HG03175 (cell line): Measurements from ENCODE around the gene LENG1.
"Not testable (repeated sequence)": the region's sequence is repeated elsewhere in the genome, so short reads cannot be mapped to it uniquely, and the experiment has no call there.

ENCODE experiments used
- ATAC-seq: cut with Tn5 transposase; IDR thresholded peaks from one replicate; pipeline ENCODE4 v1.9.1; 2021; ENCODE audit warnings: mild to moderate bottlenecking, moderate library complexity; ENCODE audit not compliant: unreplicated experiment

LENG1 gene

DNA sequence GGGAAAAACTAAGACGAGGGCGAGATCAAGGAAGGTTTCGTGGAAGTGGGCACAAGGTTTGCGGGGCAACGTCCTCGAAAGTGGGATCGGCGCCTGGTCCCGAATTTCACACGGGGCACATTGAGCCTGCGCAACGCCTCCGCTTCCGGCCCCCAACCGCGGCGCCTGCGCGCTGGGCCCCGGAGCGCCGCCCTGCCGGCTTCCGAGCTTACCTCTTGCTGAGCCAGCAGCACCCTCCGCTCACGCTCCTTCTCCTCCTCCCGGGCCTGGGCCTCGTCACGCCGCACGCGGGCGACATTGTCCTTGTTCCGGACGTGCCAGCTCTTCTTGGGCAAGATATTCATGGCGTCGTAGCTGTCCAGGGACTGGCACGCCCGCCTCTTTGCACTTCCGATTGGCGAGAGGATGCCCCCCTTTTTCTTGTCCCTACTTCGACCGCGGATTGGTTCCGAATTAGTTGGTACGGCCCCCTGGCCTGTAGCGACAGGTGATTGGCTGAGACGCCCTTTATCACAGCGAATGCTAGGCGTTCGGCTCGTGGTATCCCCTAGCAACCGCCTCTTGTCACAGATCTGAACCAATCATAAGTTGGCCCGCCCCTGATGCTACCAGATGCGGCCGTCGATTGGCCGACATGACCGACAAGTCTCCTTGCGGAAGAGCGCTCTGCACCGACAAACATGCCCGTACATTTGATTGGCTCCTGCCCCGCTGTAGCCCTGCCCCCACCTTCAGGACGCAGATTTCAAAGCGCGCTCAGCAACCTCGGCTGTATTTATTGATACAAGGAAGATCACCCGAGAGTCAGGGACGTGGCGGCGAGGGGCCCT is at the start of gene LENG1:
Gene LENG1 (minus strand): TSS at position 370 of the 830 bp plus-strand sequence. CDS start 26 bp downstream, at position 344.
- peak; percentile 87 for ATAC-seq

GRCh38 chr19:54208784-54209057 is 49.2 kb upstream of the LENG1 start:
- no peak for ATAC-seq

DNA sequence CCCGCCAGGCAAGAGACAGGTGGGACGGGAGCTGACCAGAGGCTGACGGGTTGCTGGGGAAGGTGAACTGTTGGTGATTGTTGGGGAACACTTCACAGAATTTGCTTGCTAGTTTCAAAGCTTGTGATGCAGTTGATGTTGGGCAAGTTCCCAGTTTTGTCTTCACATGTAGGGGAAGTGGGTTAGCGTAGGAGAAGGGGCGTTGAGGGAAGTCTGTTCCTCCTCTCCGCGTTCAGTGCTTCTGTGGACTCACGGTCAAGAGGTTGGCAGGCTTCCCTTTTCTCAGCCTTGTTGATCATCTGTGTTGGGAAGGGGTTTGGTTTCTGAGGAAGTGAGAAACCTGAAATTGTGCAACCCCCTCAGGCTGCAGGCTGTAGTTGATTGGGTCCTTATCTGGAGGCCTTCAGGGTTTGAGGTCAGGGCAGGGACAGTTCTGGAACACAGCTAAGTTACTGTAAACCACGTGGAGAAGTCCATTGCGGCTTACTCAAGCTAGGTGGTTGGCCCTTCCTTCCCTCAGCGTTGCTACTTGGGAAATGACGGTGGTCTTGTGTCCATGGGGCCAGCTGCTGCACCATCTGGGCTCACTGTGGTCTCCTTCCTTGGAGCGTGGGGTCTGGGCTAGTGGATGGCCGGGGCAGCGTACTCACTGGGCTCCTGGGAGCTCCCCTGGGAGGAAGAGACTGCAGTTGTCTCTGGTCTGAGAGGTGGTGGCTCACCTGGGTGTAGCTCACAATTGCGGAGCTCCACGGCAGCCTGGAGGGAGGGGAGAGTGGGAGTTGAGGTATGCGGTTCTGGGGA is 48.7 kb upstream of the LENG1 start:
- peak; percentile 38 for ATAC-seq

DNA sequence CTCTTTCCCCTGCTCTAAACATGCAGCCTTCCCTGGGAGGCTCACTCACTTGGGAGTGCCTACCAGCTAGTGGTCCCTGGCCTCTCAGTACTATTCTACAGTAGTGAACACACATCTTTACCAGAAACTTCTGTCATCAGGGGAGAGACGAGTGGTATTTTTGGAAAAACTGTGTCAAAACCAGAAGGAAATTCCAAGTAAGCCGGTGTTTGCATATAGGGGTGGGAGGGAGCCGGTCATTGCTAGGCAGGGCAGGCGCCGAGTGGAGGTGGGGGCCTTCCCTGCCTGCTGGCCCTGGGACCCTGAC is 48.1 kb upstream of the LENG1 start:
- no peak for ATAC-seq

- not testable (repeated sequence) for ATAC-seq
These were observed 47.7 kb upstream of the LENG1 start for GRCh38 chr19:54207193-54207592.

DNA sequence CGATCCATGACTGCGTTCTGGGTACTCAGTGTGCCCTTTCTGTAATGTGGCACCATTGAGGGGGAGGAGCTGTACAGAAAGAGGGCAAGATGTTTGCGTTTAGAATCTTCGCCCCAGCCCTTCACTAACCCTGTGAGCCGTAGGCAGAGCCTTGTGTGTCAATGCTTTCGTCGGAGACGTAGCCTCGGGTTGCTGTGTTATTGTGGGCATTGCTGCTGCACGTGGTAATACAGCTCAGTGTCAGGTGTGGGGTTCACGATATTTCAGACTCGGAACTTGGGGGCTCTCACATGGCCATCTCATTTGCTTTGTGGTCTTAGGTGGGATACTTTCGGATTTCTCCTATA is 47.3 kb upstream of the LENG1 start:
- ATAC-seq: no peak

GRCh38 chr19:54206030-54206830 is 46.7 kb upstream of the LENG1 start:
- no peak for ATAC-seq

DNA sequence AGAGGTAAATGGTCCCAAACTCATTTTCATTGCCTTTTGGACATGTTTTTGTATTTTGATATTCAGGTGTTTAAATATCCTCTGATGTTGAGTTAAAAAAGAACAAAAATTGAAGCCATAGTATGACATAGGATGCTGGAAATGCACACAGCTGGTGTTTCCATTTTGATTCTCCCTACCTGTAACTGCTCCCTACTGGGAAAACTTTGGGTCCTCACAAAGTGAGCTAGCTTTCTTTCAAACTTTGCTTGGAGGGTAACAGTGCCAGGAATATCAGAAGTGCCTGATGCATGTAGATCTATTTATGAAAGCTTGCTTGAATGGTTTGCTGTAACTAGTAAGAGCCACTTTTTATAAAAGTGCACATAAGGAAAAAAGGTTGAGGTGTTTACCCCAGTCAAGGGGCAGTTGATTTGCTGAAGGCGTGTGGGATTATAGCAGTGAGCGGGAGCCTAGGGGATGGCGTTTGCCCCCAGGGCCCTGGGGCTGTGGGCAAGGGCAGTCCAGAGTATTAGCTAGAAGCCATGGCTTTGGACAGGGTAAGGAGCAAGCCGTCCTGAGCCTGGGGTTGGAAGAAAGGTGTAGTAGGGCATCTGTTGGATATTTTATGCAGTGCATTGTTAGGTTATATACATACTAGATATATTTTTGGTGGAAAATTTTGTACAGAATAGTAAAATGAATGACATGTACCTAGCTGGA is 45.4 kb upstream of the LENG1 start:
- ATAC-seq: no peak

GRCh38 chr19:54203151-54203611 is 43.7 kb upstream of the LENG1 start:
- ATAC-seq: no peak

DNA sequence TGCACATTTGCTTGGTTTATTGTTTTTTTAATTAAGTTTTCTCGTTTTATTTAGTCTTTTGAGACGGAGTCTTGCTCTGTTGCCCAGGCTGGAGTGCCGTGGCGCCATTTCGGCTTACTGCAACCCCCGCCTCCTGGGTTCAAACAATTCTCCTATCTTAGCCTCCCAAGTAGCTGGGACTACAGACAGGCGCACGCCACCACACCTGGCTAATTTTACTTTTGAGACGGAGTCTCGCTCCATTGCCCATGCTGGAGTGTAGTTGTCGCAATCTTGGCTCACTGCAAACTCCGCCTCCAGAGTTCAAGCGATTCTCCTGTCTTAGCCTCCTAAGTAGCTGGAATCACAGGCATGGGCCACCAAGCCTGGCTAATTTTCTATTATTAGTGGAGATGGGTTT is 42.5 kb upstream of the LENG1 start:
- no peak for ATAC-seq

DNA sequence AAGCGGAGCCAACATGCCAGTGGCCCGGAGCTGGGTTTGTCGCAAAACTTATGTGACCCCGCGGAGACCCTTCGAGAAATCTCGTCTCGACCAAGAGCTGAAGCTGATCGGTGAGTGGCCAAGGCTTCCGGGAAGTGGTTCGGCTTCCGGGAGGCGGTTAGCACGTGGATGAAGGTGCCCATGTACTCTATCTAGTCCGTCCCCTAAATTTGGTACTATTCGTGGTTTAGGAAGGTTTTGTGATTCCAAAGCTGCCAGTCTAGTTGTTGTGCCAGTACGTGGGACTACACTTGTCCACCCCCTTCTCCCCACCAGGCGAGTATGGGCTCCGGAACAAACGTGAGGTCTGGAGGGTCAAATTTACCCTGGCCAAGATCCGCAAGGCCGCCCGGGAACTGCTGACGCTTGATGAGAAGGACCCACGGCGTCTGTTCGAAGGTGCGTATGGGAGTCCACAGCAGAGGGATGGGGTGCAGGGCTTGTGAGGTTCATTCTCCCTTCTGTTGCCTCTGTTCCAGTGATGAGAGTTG is 41.7 kb upstream of the LENG1 start:
- ATAC-seq: no peak

DNA sequence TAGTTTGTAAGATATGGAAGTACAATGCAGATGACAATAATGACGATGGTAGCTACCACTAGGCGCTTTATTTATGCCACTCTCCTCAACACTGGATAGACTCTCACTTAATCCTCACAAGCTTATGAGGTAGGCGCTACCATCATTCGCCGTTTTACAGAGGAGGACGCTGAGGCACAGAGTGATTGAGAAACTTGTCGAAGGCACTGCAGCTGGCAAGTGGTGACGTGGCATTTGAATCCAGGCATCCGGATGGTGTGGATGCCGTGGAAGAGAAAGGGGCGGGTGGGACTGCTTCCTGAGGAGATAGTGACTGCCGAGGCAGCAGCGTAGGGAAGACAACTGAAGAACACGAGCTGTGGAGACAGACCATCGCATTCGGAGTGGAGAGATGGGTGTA is 39.9 kb upstream of the LENG1 start:
- ATAC-seq: no peak

GRCh38 chr19:54197121-54197520 is 37.6 kb upstream of the LENG1 start:
- no peak for ATAC-seq

DNA sequence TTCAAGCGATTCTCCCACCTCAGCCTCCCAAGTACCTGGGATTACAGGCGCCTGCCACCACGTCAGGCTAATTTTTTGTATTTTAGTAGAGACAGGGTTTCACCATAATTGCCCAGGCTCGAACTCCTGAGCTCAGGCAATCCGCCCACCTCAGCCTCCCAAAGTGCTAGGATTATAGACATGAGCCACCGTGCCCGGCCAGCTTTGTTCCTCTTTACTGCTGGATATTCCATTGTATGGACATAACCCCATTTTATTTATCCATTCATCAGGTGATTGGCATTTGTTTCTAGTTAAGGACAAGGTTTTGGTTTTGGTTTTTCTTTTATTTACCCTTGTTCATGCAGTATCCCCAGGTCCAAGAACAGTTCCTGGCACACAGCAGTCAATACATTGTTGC is 37.0 kb upstream of the LENG1 start:
- no peak for ATAC-seq

DNA sequence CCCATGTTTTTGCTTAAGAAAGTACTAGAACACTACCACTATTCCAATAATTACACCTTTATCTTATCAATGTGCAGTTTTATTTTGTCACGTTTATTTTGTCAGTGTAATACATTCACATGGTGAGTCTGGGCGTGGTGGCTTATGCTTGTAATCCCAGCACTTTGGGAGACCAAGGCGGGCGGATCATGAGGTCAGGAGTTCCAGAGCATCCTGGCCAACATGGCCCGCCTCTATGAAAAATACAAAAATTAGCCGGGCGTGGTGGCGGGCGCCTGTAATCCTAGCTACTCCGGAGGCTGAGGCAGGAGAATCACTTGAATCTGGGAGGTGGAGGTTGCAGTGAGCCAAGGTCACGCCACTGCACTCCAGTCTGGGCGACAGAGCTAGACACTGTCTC is 34.9 kb upstream of the LENG1 start:
- not testable (repeated sequence) for ATAC-seq

DNA sequence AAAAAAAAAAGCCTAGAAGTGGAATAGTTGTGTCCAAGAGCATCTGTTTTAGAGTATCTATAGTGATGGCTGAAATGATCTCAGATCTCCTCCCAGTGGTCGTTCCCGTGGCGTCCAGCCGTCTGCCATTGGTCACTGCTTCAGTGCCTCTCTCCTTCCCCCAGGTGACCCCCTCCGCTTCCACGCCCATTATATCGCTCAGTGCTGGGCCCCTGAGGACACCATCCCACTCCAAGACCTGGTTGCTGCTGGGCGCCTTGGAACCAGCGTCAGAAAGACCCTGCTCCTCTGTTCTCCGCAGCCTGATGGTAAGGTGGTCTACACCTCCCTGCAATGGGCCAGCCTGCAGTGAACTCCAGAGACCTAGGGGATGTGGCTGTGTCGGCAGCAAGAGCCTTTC is 33.5 kb upstream of the LENG1 start:
- no peak for ATAC-seq

- no peak for ATAC-seq
These were observed 32.4 kb upstream of the LENG1 start for GRCh38 chr19:54191811-54192453.

DNA sequence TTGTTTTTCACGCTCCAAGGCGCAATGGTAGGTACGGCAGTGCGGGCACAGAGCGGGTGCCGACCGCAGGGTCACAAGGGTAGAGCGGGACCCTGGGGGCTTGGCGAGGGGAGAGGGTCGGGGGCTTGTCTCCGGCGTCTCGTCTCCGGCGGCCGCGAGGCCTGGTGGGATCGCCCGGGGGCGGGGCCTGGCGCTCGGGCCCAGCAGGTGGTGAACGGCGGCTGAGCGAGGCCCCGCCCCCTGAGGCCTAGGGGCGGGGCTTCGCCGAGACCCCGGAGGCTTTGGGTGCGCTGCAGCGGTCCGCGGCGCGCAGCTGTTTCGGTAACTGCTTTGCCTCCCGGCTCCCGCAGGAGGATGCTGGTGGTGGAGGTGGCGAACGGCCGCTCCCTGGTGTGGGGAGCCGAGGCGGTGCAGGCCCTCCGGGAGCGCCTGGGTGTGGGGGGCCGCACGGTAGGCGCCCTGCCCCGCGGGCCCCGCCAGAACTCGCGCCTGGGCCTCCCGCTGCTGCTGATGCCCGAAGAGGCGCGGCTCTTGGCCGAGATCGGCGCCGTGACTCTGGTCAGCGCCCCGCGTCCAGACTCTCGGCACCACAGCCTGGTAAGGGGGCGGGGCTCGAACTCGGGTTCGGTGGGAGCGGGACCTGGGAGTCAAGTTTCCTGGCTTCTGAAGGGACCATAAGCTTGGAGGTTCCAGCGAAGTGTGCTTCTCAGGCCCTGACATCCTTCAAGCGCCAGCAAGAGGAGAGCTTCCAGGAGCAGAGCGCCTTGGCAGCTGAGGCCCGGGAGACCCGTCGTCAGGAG is 31.7 kb upstream of the LENG1 start, which contains the start of gene TSEN34:
Gene TSEN34 (plus strand): TSS at position 298 of the 800 bp plus-strand sequence. CDS start 57 bp downstream, at position 355.
- peak; percentile 27 for ATAC-seq

- peak; percentile 48 for ATAC-seq
These were observed 31.0 kb upstream of the LENG1 start for GRCh38 chr19:54190503-54191010.
